OCI-LY3 (cell line): ENCODE measurements around the gene TMEM123.

ENCODE experiments used
- CTCF ChIP-seq: fragments of 200-600, 300-600 bp; sonication (generic); IDR thresholded peaks from 2 replicates; pipeline ENCODE4 v1.5.1; 2014; ENCODE audit warnings: antibody characterized with exemption, low read length, low read depth
- EZH2phosphoT487 ChIP-seq: fragments of 200-600 bp; shearing (Covaris generic); IDR thresholded peaks from 2 replicates; pipeline ENCODE4 v1.6.1; 2018; ENCODE audit warnings: antibody characterized with exemption, mixed run types, low read depth

DNA sequence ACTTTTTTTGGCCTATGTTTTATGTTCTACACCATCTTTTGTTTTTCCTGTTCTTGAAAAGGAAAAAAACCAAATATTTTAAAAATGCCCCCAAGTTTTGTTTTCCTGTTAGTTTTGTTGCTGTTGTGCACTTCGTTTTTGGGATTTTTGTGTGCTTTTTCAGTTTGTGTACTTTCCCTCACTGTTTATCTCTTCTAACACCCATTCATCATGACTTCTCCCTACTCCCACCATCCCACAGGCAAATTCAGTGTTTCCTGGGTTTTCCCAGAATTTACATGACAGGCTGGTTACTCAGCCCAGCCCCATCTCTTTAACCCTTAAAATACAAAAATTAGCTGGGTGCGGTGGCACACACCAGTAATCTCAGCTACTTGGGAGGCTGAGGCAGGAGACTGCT lies 15.6 kb downstream of the TMEM123 start:
- TF ChIP-seq CTCF: no peak
- TF ChIP-seq EZH2phosphoT487: no peak
